ENCODE results near the gene ZNF622. TPM values are rescaled to one million over a fixed set of nuclear protein-coding genes. Genes with fewer than 3 reads are reported as not detected.

ZNF622 gene
- total RNA-seq, 1 experiment from 2014 or later = 34.0 TPM

DNA sequence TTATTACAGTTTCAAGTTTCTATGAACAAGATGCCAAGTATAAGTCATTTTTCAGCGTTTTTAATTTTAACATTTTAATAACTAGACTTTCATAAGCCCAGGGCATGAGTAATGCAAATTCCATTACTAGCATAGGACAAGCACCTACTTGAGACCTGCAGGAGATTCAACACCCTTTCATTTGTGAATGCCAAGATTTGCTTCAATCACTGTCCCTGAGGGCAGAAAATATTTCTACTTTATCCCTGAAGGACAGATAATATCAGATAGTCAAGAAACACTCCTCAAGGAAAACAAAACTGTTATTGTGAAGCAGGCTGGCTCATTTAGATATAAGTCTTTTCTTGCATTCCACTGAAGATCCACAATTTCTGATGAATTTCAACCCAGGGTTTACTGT lies 27.7 kb upstream of the ZNF622 start:
- Mint-ChIP-seq H3K36me3 (ENCODE audit: insufficient read depth, unreplicated experiment) (no peaks in the 10 kb centered on the region), H3K4me1 (ENCODE audit: insufficient read depth, unreplicated experiment) (peaks cover 16% of the 10 kb centered on the region), H3K27me3 (ENCODE audit: insufficient read depth, unreplicated experiment) (no peaks in the 10 kb centered on the region), H3K9me3 (ENCODE audit: unreplicated experiment) (no peaks in the 10 kb centered on the region), H3K4me3 (ENCODE audit: unreplicated experiment) (peak overlapping the region; percentile 57), H3K27ac (ENCODE audit: low read depth, unreplicated experiment) (peak overlapping the region; percentile 96)
- BruUV-seq (replicated peaks) = no TSS peak
- intact Hi-C loops (cut with micrococcal nuclease) = no loop called here
- ChIA-PET CTCF (interaction anchor here (0.9 to 4.3 kb wide), 7 partner anchors 10 to 174 kb away, joined by 3 to 73 read pairs (median 5); no protein-coding TSS in a partner anchor), POLR2A (interaction anchor here (0.8 to 4.2 kb wide), 11 partner anchors 9 to 444 kb away, joined by 3 to 67 read pairs (median 5); no protein-coding TSS in a partner anchor)
- peak; percentile 72 for DNase-seq (ENCODE audit: unreplicated experiment)
- TF ChIP-seq, protein P1, sequence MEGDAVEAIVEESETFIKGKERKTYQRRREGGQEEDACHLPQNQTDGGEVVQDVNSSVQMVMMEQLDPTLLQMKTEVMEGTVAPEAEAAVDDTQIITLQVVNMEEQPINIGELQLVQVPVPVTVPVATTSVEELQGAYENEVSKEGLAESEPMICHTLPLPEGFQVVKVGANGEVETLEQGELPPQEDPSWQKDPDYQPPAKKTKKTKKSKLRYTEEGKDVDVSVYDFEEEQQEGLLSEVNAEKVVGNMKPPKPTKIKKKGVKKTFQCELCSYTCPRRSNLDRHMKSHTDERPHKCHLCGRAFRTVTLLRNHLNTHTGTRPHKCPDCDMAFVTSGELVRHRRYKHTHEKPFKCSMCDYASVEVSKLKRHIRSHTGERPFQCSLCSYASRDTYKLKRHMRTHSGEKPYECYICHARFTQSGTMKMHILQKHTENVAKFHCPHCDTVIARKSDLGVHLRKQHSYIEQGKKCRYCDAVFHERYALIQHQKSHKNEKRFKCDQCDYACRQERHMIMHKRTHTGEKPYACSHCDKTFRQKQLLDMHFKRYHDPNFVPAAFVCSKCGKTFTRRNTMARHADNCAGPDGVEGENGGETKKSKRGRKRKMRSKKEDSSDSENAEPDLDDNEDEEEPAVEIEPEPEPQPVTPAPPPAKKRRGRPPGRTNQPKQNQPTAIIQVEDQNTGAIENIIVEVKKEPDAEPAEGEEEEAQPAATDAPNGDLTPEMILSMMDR (IDR thresholded peaks at IDR 0.05; ENCODE audit: unreplicated experiment) = no peak

DNA sequence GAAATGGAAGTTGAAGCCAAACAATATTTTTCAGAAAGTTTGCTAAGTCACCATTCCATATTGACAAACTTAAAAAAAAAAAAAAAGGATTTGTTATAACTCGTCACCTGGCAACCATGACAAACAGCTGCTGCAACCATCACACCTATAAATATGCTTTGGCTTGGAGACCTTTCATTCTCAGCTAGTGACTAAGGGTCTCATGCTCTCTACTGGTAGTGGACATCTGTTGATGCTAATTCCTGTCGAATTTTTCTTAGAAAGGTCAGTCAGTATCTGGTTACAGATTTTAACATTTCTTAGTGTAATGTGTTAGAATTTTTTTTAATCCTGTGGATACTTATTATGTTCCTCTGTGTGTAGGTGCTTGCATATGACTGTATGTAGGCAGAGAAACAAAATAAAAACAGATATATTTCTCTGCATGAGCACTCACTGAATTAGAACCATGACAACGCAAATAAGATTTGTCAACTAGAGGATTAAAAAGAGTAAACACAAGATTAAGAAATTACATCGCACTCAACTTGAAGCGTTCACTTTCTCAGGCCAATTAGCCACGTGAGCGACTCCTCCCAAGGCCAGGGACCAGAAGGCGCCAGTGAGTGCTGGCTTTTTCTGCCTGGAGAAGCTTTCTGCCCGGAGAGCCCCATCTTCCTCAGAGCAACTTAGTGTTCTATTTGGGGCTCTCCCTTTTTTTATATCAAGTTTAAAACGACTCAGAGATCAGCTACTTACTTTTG lies 27.0 kb upstream of the ZNF622 start:
- H3K36me3 Mint-ChIP-seq (ENCODE audit: insufficient read depth, unreplicated experiment) = no peaks in the 10 kb centered on the region
- H3K4me3 Mint-ChIP-seq (ENCODE audit: unreplicated experiment) = peak overlapping the region; percentile 57
- TF ChIP-seq, protein P1 (IDR thresholded peaks at IDR 0.05; ENCODE audit: unreplicated experiment) = no peak
- H3K9me3 Mint-ChIP-seq (ENCODE audit: unreplicated experiment) = no peaks in the 10 kb centered on the region
- intact Hi-C loops (cut with micrococcal nuclease) = no loop called here
- no peaks in the 10 kb centered on the region for H3K27me3 Mint-ChIP-seq (ENCODE audit: insufficient read depth, unreplicated experiment)
- peak; percentile 57 for DNase-seq (ENCODE audit: unreplicated experiment)
- peak overlapping the region; percentile 96 for H3K27ac Mint-ChIP-seq (ENCODE audit: low read depth, unreplicated experiment)
- ChIA-PET CTCF (interaction anchor here (0.6 to 4.3 kb wide), 12 partner anchors 11 to 710 kb away, joined by 3 to 73 read pairs (median 4); no protein-coding TSS in a partner anchor), POLR2A (interaction anchor here (0.7 to 4.2 kb wide), 15 partner anchors 8 to 445 kb away, joined by 3 to 67 read pairs (median 5); no protein-coding TSS in a partner anchor)
- BruUV-seq (replicated peaks) = TSS peak; percentile 94
- peaks cover 16% of the 10 kb centered on the region for H3K4me1 Mint-ChIP-seq (ENCODE audit: insufficient read depth, unreplicated experiment)

DNA sequence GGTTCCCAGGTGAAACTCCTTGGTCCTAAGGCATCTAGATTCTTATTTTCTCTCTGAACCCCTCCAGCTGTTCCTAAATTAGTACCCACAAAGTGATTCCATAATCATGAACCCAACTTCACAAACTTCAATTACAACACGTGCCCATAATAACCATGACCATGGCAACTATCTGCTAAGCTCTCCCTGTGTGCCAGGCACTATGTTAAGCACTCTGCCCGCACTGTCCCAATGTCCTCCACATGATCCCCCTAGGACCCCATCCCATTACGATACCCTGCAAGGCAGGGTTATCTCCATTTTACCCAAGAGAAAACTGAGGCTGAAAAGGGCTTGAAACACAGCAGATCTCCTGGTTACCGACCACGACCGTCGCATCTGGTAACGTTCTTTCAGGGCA lies 25.3 kb upstream of the ZNF622 start:
- peaks cover 16% of the 10 kb centered on the region for H3K4me1 Mint-ChIP-seq (ENCODE audit: insufficient read depth, unreplicated experiment)
- no peaks in the 10 kb centered on the region for H3K36me3 Mint-ChIP-seq (ENCODE audit: insufficient read depth, unreplicated experiment)
- ChIA-PET CTCF (interaction anchor here (0.7 to 5.7 kb wide), 16 partner anchors 8 to 715 kb away, joined by 3 to 147 read pairs (median 5); no protein-coding TSS in a partner anchor), POLR2A (interaction anchor here (1.3 to 4.2 kb wide), 10 partner anchors 10 to 126 kb away, joined by 3 to 67 read pairs (median 7); partner anchors contain the start of gene RETREG1)
- no peak overlapping the region for H3K4me3 Mint-ChIP-seq (ENCODE audit: unreplicated experiment)
- H3K27ac Mint-ChIP-seq (ENCODE audit: low read depth, unreplicated experiment) = peak overlapping the region; percentile 96
- no TSS peak for BruUV-seq (replicated peaks)
- TF ChIP-seq, protein P1 (IDR thresholded peaks at IDR 0.05; ENCODE audit: unreplicated experiment) = no peak
- no peak for DNase-seq (ENCODE audit: unreplicated experiment)
- intact Hi-C loops (cut with micrococcal nuclease) = no loop called here
- no peaks in the 10 kb centered on the region for H3K27me3 Mint-ChIP-seq (ENCODE audit: insufficient read depth, unreplicated experiment)
- no peaks in the 10 kb centered on the region for H3K9me3 Mint-ChIP-seq (ENCODE audit: unreplicated experiment)

DNA sequence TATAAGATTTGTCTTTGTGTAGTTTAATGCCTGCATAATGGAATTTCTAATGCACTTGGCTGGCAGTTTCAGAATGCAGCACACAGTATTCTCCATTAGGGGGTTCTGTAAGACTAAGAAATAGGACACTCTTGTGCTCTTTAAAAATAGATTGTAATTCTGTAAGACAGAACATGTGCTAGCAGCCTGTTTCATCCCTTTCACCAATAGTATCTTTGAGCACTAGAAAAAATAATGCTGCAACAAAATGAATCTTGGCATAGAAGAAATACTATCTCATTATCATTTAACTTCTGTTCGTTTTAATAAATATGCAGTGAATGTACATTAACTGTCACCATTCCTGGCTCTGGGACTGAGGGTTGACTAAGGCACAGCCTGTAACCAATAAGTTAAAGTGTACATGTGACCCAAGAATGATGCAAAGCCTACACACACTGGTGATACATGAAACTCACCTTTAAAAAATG lies 23.8 kb upstream of the ZNF622 start:
- Mint-ChIP-seq H3K9me3 (ENCODE audit: unreplicated experiment) (no peaks in the 10 kb centered on the region), H3K4me1 (ENCODE audit: insufficient read depth, unreplicated experiment) (peaks cover 16% of the 10 kb centered on the region), H3K36me3 (ENCODE audit: insufficient read depth, unreplicated experiment) (no peaks in the 10 kb centered on the region), H3K4me3 (ENCODE audit: unreplicated experiment) (no peak overlapping the region), H3K27ac (ENCODE audit: low read depth, unreplicated experiment) (peak overlapping the region; percentile 29), H3K27me3 (ENCODE audit: insufficient read depth, unreplicated experiment) (no peaks in the 10 kb centered on the region)
- intact Hi-C loops (cut with micrococcal nuclease) = loop anchor here (1.0 to 2.0 kb wide), 4 partner anchors 63 to 714 kb away; no protein-coding TSS in a partner anchor
- CTCF ChIA-PET = interaction anchor here (0.6 to 5.7 kb wide), 27 partner anchors 8 to 714 kb away, joined by 3 to 147 read pairs (median 6); no protein-coding TSS in a partner anchor
- TF ChIP-seq, protein P1 (IDR thresholded peaks at IDR 0.05; ENCODE audit: unreplicated experiment) = peak; percentile 68
- BruUV-seq (replicated peaks) = no TSS peak
- DNase-seq (ENCODE audit: unreplicated experiment) = peak; percentile 48
- POLR2A ChIA-PET = interaction anchor here (0.7 to 4.2 kb wide), 11 partner anchors 19 to 700 kb away, joined by 3 to 67 read pairs (median 6); partner anchors contain the start of gene RETREG1
